ENCODE measurements around the gene PRKAG3.

PRKAG3 gene

GRCh38 chr2:218813771-218814460 is 17.7 kb downstream of the PRKAG3 start:
- DNase-seq (ENCODE audit: low spot score) = no peak

GRCh38 chr2:218812861-218813260 is 18.7 kb downstream of the PRKAG3 start:
- DNase-seq (ENCODE audit: low spot score) = no peak

- DNase-seq (ENCODE audit: low spot score) = no peak
Observed at GRCh38 chr2:218812096-218812815, 19.3 kb downstream of the PRKAG3 start.

GRCh38 chr2:218811382-218811781 is 20.2 kb downstream of the PRKAG3 start:
- no peak for DNase-seq (ENCODE audit: low spot score)

- DNase-seq (ENCODE audit: low spot score) = no peak
Observed at GRCh38 chr2:218810256-218810655, 21.3 kb downstream of the PRKAG3 start.

GRCh38 chr2:218809515-218809914 is 22.1 kb downstream of the PRKAG3 start:
- DNase-seq (ENCODE audit: low spot score) = no peak

- no peak for DNase-seq (ENCODE audit: low spot score)
Observed at GRCh38 chr2:218807626-218808025, 24.0 kb downstream of the PRKAG3 start.

- peak; percentile 93 for DNase-seq (ENCODE audit: low spot score)
Observed at GRCh38 chr2:218806346-218806978, 25.1 kb downstream of the PRKAG3 start.

- DNase-seq (ENCODE audit: low spot score) = no peak
Observed at GRCh38 chr2:218805627-218806026, 26.0 kb downstream of the PRKAG3 start.

- DNase-seq (ENCODE audit: low spot score) = no peak
Observed at GRCh38 chr2:218804817-218805216, 26.8 kb downstream of the PRKAG3 start.

- DNase-seq (ENCODE audit: low spot score) = no peak
Observed at GRCh38 chr2:218802386-218802994, 29.1 kb downstream of the PRKAG3 start.

- DNase-seq (ENCODE audit: low spot score) = no peak
Observed at GRCh38 chr2:218799990-218800389, 31.6 kb downstream of the PRKAG3 start.

GRCh38 chr2:218798767-218799504 is 32.7 kb downstream of the PRKAG3 start:
- DNase-seq (ENCODE audit: low spot score) = no peak

- DNase-seq (ENCODE audit: low spot score) = no peak
Observed at GRCh38 chr2:218796691-218797090, 34.9 kb downstream of the PRKAG3 start.

GRCh38 chr2:218792433-218792832 is 39.2 kb downstream of the PRKAG3 start:
- DNase-seq (ENCODE audit: low spot score) = no peak

GRCh38 chr2:218788529-218789255 is 42.9 kb downstream of the PRKAG3 start:
- DNase-seq (ENCODE audit: low spot score) = no peak

- DNase-seq (ENCODE audit: low spot score) = no peak
Observed at GRCh38 chr2:218786133-218786532, 45.5 kb downstream of the PRKAG3 start.

GRCh38 chr2:218785103-218785502 is 46.5 kb downstream of the PRKAG3 start:
- DNase-seq (ENCODE audit: low spot score) = no peak

- DNase-seq (ENCODE audit: low spot score) = no peak
Observed at GRCh38 chr2:218783688-218784087, 47.9 kb downstream of the PRKAG3 start.

- DNase-seq (ENCODE audit: low spot score) = no peak
Observed at GRCh38 chr2:218782528-218782844, 49.1 kb downstream of the PRKAG3 start.

- DNase-seq (ENCODE audit: low spot score) = peak; percentile 62
Observed at GRCh38 chr2:218781691-218782527, 49.7 kb downstream of the PRKAG3 start, which contains the start of gene CYP27A1. Gene CYP27A1, plus strand, starts transcription at chr2:218782147. Its CDS starts 36 bp downstream, at chr2:218782183.
